Astrocyte (in vitro differentiated cells and primary cell): ENCODE measurements around the gene MESP2. TPM values are rescaled to one million over a fixed set of nuclear protein-coding genes. Genes with fewer than 3 reads are reported as not detected.

Experiments used
- DNase-seq: peaks from one replicate; pipeline ENCODE4 v3.0.0-alpha.2; 2010; ENCODE audit warnings: low read depth
- FAIRE-seq: peaks from 2 replicates; lab custom pipeline; 2011; peaks lifted over from hg19 to GRCh38; lab: Jason Lieb, UNC
- H2AFZ ChIP-seq: 2 replicates; pipeline ENCODE4 v1.6.0; 2012; ENCODE audit warnings: low read depth, low read length, inconsistent platforms
- H3K27ac ChIP-seq: 2 replicates; pipeline ENCODE4 v1.5.1; 2011; ENCODE audit warnings: low read depth, low read length, inconsistent platforms
- H3K27me3 ChIP-seq: 2 replicates; pipeline ENCODE4 v1.6.0; 2011; ENCODE audit warnings: low read length, inconsistent platforms; ENCODE audit not compliant: insufficient read depth
- H3K36me3 ChIP-seq: 2 replicates; pipeline ENCODE4 v1.5.1; 2011; ENCODE audit warnings: low read length, inconsistent platforms; ENCODE audit not compliant: insufficient read depth
- H3K4me1 ChIP-seq: 2 replicates; pipeline ENCODE4 v1.5.1; 2011; ENCODE audit warnings: low read length, inconsistent platforms; ENCODE audit not compliant: insufficient read depth
- H3K4me2 ChIP-seq: 2 replicates; pipeline ENCODE4 v1.6.0; 2012; ENCODE audit warnings: low read length, inconsistent platforms
- H3K4me3 ChIP-seq: 2 replicates; pipeline ENCODE4 v1.5.1; 2011; ENCODE audit warnings: low read depth, mild to moderate bottlenecking, low read length, inconsistent platforms; ENCODE audit not compliant: insufficient read depth
- H3K79me2 ChIP-seq: 2 replicates; pipeline ENCODE4 v1.6.0; 2012; ENCODE audit warnings: mild to moderate bottlenecking, low read length, inconsistent platforms; ENCODE audit not compliant: insufficient read depth
- H3K9ac ChIP-seq: 2 replicates; pipeline ENCODE4 v1.6.0; 2012; ENCODE audit warnings: mild to moderate bottlenecking, low read length, inconsistent platforms
- H3K9me3 ChIP-seq: 2 replicates; pipeline ENCODE4 v1.5.1; 2012; ENCODE audit warnings: low read depth, mild to moderate bottlenecking, low read length, inconsistent platforms; ENCODE audit not compliant: insufficient read depth
- H4K20me1 ChIP-seq: 2 replicates; pipeline ENCODE4 v1.6.0; 2012; ENCODE audit warnings: low read length, inconsistent platforms; ENCODE audit not compliant: insufficient read depth
- H3K27ac Mint-ChIP-seq: one replicate; pipeline ENCODE4 v1.8.0; 2021; ENCODE audit warnings: mild to moderate bottlenecking, mixed read lengths; ENCODE audit not compliant: unreplicated experiment
- H3K27me3 Mint-ChIP-seq: one replicate; pipeline ENCODE4 v1.8.0; 2021; ENCODE audit warnings: low read depth, mixed read lengths; ENCODE audit not compliant: unreplicated experiment
- H3K36me3 Mint-ChIP-seq: one replicate; pipeline ENCODE4 v1.8.0; 2021; ENCODE audit warnings: low read depth, mixed read lengths; ENCODE audit not compliant: unreplicated experiment
- H3K4me1 Mint-ChIP-seq: one replicate; pipeline ENCODE4 v1.8.0; 2021; ENCODE audit warnings: low read depth, mixed read lengths; ENCODE audit not compliant: unreplicated experiment
- H3K4me3 Mint-ChIP-seq: one replicate; pipeline ENCODE4 v1.8.0; 2021; ENCODE audit warnings: mild to moderate bottlenecking, moderate library complexity, mixed read lengths; ENCODE audit not compliant: unreplicated experiment
- H3K9me3 Mint-ChIP-seq: one replicate; pipeline ENCODE4 v1.8.0; 2021; ENCODE audit warnings: mild to moderate bottlenecking, mixed read lengths; ENCODE audit not compliant: unreplicated experiment
- CTCF ChIP-seq: IDR thresholded peaks from 2 replicates; pipeline ENCODE4 v1.5.1; 2011; ENCODE audit warnings: low read depth, mild to moderate bottlenecking, inconsistent platforms, low read length, moderate library complexity; ENCODE audit not compliant: insufficient read depth
- EZH2 ChIP-seq: IDR thresholded peaks from 2 replicates; pipeline ENCODE4 v1.6.1; 2012; ENCODE audit warnings: mild to moderate bottlenecking, low read length, inconsistent platforms; ENCODE audit not compliant: insufficient read depth
- total RNA-seq: library from RNA; stranded (reverse); gene quantifications from 2 replicates; pipeline ENCODE4 v1.2.1, GENCODE V29; 2021

The MESP2 gene
- total RNA-seq, 1 donor from 2014 or later: not detected

- Histone ChIP-seq H3K4me3 (no peak overlapping the region), H3K79me2 (no peaks in the 10 kb centered on the region), H3K9me3 (no peaks in the 10 kb centered on the region), H3K4me2 (peak overlapping the region; percentile 32), H4K20me1 (peaks cover 3% of the 10 kb centered on the region), H3K27ac (no peak overlapping the region), H3K27me3 (no peaks in the 10 kb centered on the region), H3K4me1 (peaks cover 10% of the 10 kb centered on the region), H3K9ac (no peak overlapping the region), H2AFZ (no peak overlapping the region), H3K36me3 (peaks cover 35% of the 10 kb centered on the region)
- peak; percentile 42 for DNase-seq
- peak; percentile 26 for FAIRE-seq
- peaks cover 3% of the 10 kb centered on the region for H3K4me1 Mint-ChIP-seq
- TF ChIP-seq CTCF (no peak), EZH2 (no peak)
- no peaks in the 10 kb centered on the region for H3K36me3 Mint-ChIP-seq
- H3K27me3 Mint-ChIP-seq: peaks cover 43% of the 10 kb centered on the region
- no peak overlapping the region for H3K27ac Mint-ChIP-seq
- H3K9me3 Mint-ChIP-seq: peaks cover 6% of the 10 kb centered on the region
- no peak overlapping the region for H3K4me3 Mint-ChIP-seq
Measured at GRCh38 chr15:89794627-89795241, 18.6 kb downstream of the MESP2 start.

GRCh38 chr15:89795996-89796395 lies 19.9 kb downstream of the MESP2 start:
- Histone ChIP-seq H3K9ac (no peak overlapping the region), H2AFZ (no peak overlapping the region), H4K20me1 (peaks cover 5% of the 10 kb centered on the region), H3K9me3 (no peaks in the 10 kb centered on the region), H3K4me3 (no peak overlapping the region), H3K79me2 (no peaks in the 10 kb centered on the region), H3K27ac (no peak overlapping the region), H3K4me1 (peaks cover 10% of the 10 kb centered on the region), H3K4me2 (no peak overlapping the region), H3K27me3 (no peaks in the 10 kb centered on the region), H3K36me3 (peaks cover 30% of the 10 kb centered on the region)
- H3K9me3 Mint-ChIP-seq: peaks cover 6% of the 10 kb centered on the region
- no peak overlapping the region for H3K27ac Mint-ChIP-seq
- DNase-seq: no peak
- no peaks in the 10 kb centered on the region for H3K36me3 Mint-ChIP-seq
- peaks cover 3% of the 10 kb centered on the region for H3K4me1 Mint-ChIP-seq
- no peak overlapping the region for H3K4me3 Mint-ChIP-seq
- no peak for TF ChIP-seq EZH2
- FAIRE-seq: no peak
- peaks cover 42% of the 10 kb centered on the region for H3K27me3 Mint-ChIP-seq

DNA sequence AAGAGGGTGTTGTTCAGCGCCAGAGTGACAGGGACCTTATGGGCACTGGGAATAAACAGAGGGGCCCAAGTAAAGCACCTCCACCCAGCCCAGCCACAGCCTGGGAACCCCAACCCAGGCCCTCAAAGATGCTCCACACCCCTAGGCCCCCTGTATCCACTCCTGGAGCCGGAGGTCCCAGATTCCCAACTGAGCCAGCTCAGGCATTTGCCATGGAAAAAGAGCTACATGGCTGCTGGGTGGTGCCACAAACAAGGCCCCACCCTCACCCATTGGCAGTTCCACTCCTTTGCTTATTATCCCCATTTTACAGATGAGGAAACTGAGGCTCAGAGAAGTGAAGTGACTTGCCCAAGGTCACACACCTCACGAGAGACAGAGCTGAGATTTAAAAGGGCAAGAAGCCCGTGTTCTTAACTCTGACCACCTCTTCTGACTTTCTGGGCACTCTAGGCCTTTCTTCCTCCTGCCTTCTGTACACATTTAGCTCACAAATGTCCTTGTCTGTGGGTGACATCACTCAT lies 21.6 kb downstream of the MESP2 start:
- H3K9me3 Mint-ChIP-seq: peaks cover 6% of the 10 kb centered on the region
- H3K36me3 Mint-ChIP-seq: no peaks in the 10 kb centered on the region

More for the DNA sequence above, 21.6 kb downstream of the MESP2 start:
- Histone ChIP-seq H3K4me1 (peaks cover 10% of the 10 kb centered on the region), H3K27me3 (no peaks in the 10 kb centered on the region), H3K36me3 (peaks cover 27% of the 10 kb centered on the region), H3K27ac (no peak overlapping the region), H2AFZ (no peak overlapping the region), H4K20me1 (peaks cover 11% of the 10 kb centered on the region), H3K4me3 (no peak overlapping the region), H3K79me2 (no peaks in the 10 kb centered on the region), H3K9ac (no peak overlapping the region), H3K4me2 (no peak overlapping the region), H3K9me3 (no peaks in the 10 kb centered on the region)
- Mint-ChIP-seq H3K4me3 (no peak overlapping the region), H3K27me3 (peaks cover 49% of the 10 kb centered on the region), H3K27ac (peak overlapping the region; percentile 14), H3K4me1 (peaks cover 3% of the 10 kb centered on the region)
- FAIRE-seq (no peak), DNase-seq (no peak)
- TF ChIP-seq CTCF (no peak), EZH2 (no peak)
